Measurements from ENCODE around the gene GADD45GIP1. TPM values are rescaled to one million over a fixed set of nuclear protein-coding genes. Genes with fewer than 3 reads are reported as not detected.

The GADD45GIP1 gene
- total RNA-seq, 6 experiments from 2014 or later: 7.7 to 29.3 (median 10.0) TPM

- WGBS (ENCODE audit: insufficient coverage, low coverage, low lambda C conversion rate, missing lambda C conversion rate): 20% methylated on average over 2 of the region's 17 CpGs
- no peak for ATAC-seq
- no peak overlapping the region for H3K27ac ChIP-seq
- TF ChIP-seq POLR2A (IDR thresholded peaks at IDR 0.05) (no peak), CTCF (IDR thresholded peaks at IDR 0.05) (no peak)
- DNase-seq: no peak
- H3K36me3 ChIP-seq: no peaks in the 10 kb centered on the region
- no peak overlapping the region for H3K4me3 ChIP-seq
- intact Hi-C loops (cut with DNase I): loop anchor here (10.0 kb wide), 2 partner anchors 280 to 290 kb away; no protein-coding TSS in a partner anchor
- peaks cover 0 to 4% (median 0%) of the 10 kb centered on the region in 4 donors for H3K4me1 ChIP-seq
- H3K27me3 ChIP-seq: no peaks in the 10 kb centered on the region
- no peaks in the 10 kb centered on the region for H3K9me3 ChIP-seq
Observed at GRCh38 chr19:12975221-12975741, 18.3 kb upstream of the GADD45GIP1 start.

DNA sequence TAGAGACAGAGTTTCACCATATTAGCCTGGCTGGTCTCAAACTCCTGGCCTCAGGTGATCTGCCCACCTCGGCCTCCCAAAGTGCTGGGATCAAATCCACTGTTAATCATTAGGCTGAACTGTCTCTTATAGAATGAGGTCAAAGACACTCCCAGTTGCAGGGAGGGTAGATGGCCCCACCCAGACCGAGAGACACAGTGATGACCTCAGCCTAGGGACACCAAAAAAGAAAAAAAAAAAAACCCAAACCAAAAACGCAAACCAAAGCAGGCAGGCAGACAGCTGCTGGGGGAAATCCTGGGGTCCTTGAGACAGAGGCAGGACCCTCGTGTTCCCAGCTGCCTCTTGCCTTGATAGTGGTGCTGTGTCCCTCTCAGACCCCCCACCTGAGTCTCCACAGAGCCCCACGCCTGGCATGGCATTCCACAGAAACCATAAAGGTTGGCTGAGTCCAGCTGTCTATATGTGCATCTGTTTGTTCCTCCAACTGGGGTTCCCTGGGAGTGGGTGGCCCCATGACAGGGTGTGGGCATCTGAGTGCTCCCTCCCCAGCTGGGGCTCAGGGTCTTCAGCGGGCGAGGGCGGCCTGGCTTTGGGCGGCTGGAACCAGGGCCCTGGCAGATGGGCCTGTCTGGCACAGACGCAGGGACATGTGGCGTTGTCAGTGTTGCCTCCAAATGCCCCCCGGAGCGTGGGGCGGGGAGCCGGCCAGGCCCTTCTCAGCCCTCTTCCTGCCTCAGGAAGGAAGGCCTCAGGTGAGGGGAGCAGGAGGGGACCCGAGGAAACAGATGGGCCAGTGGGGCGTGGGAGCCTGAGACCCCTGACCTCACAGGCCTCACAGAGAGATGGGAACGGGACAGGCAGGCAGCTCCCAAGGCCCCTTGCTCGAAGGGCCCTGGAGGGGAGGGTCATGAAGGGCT, 17.5 kb upstream of the GADD45GIP1 start:
- ATAC-seq: no peak
- WGBS (ENCODE audit: insufficient coverage, low coverage, low lambda C conversion rate, missing lambda C conversion rate): 43% methylated on average over 3 of the region's 19 CpGs
- intact Hi-C loops (cut with DNase I): loop anchor here (10.0 kb wide), 2 partner anchors 280 to 290 kb away; no protein-coding TSS in a partner anchor

DNA sequence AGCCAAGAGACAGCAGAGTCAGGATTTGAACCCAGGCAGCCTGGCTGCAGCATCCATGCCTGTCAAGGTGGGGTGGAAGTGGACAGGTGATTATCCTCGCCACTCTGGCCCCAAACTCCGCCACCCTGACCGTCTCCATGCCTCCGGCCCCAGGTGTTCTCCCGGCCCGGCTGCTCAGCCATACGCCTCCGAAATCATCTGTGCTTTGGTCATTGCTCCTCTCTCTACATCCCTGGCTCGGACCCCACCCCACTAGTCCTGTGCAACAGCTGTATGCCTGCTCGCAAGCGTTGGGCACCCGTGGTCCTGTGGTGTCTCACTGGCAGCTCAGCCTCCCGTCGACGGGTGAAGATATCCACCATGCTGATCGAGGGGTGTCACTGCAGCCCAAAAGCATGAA, 16.2 kb upstream of the GADD45GIP1 start:
- 77% methylated on average over 6 of the region's 16 CpGs for WGBS (ENCODE audit: insufficient coverage, low coverage, low lambda C conversion rate, missing lambda C conversion rate)
- intact Hi-C loops (cut with DNase I): loop anchor here (10.0 kb wide), 2 partner anchors 282 to 292 kb away; no protein-coding TSS in a partner anchor

More for the DNA sequence above, 17.5 kb upstream of the GADD45GIP1 start:
- Histone ChIP-seq H3K27me3 (no peaks in the 10 kb centered on the region), H3K27ac (no peak overlapping the region), H3K4me1 (peaks cover 0 to 4% (median 0%) of the 10 kb centered on the region in 4 donors), H3K36me3 (no peaks in the 10 kb centered on the region), H3K4me3 (no peak overlapping the region), H3K9me3 (no peaks in the 10 kb centered on the region)
- DNase-seq: no peak
- no peak for TF ChIP-seq CTCF (IDR thresholded peaks at IDR 0.05)
- no peak for TF ChIP-seq POLR2A (IDR thresholded peaks at IDR 0.05)

More for the DNA sequence above, 16.2 kb upstream of the GADD45GIP1 start:
- Histone ChIP-seq H3K36me3 (no peaks in the 10 kb centered on the region), H3K9me3 (no peaks in the 10 kb centered on the region), H3K4me3 (no peak overlapping the region), H3K27me3 (no peaks in the 10 kb centered on the region), H3K27ac (no peak overlapping the region), H3K4me1 (peaks cover 0 to 4% (median 0%) of the 10 kb centered on the region in 4 donors)
- TF ChIP-seq CTCF (IDR thresholded peaks at IDR 0.05) (no peak), POLR2A (IDR thresholded peaks at IDR 0.05) (no peak)
- DNase-seq (no peak), ATAC-seq (no peak)

Data from right lobe of liver (tissue), 6 donors.